ENCODE data around the gene MSRB1.
"Not testable (repeated sequence)": the region's sequence is repeated elsewhere in the genome, so short reads cannot be mapped to it uniquely, and the experiment has no call there.

Gene MSRB1

DNA sequence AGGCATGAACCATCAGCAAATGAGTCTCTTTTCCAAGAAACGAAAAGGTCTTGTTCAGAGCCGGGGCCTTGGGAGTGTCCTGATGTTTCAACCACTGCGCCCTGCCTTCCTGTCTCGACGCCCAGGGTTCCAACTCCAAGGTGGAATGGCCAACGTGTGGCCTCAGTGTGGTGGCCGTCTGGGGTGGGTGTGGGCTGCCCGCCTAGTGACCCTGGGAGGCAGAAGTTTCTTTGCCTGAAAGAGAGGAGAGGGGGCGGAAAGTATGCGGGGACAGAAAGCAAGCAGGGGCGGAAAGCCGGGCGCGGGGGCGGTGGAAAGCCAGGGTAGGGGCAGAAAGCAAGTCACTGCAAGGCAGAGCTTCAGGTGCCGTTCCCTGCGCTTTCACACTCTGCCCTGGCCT, 4.1 kb downstream of the MSRB1 start:
- DNase-seq (ENCODE audit: low spot score): no peak

DNA sequence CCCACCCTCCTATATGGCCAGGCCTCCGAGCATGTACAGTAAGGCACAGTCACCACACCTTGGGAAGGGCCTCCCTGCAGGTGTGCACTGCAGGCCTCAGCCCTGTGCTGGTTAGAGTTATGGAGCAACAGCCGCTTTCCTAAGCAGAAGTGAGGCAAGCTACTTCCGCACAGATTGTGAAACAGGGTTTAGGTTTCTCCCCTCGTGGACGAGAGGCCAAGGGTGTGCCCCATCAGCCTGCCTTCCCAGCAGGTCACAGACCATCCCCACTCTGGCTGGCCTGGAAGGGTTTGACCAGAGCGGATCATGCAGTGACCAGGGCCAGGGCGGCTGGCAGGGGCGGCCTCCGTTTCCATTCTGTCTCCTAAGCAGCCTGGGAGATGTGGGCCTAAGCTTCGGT, 4.7 kb downstream of the MSRB1 start:
- no peak for DNase-seq (ENCODE audit: low spot score)

DNA sequence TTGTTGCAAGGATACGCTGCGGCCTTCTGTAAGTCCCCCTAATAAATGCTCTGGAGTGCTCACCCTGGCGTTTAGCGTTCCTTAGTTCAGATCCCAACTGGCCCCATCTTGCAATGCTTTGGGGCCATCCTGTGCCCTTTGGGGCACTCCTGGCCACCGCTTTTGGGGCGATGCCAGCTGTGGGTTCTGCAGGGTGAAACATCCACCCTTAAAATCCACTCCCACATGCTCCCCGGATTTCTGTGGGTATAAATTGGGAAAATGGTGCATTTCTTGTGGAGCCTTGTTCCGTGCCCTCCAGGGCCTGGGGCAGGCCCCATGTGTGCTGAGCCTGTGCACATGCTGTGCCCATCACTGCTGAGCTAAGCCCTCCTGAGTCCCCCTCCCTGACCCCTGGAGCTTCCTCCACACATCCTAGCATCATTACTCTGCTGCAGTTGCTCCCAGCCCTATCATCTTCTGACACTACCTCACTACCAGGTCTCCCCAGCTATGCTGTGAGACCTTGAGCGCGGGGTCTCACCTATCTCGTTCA, 6.0 kb downstream of the MSRB1 start:
- no peak for DNase-seq (ENCODE audit: low spot score)

DNA sequence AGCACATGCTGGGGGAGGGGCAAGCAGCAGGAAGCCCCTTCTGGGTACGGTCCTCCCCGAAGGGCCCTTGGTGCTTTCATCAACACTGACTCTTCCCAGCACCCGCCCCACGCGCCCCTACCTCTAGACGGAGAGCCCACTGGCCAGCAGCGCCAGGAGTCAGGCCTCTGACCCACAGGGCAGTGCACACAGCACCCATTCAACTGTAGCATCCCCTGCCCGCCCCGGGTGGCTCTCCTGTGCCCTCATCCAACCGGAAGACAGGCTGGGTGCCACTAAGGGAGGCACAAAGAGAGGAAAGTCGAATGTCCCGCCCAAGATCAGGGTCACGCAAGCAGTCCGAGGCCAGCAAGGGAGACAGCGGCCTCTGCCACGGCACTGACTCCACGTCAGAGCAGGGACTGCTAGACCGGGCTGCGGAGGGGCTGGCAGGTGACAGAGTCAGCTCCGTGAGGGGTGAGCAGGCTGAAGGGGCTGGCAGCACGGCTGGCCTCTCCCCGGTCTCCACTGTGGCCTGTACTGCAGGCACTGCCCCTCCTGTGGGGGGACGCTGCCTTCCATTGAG, 9.8 kb downstream of the MSRB1 start:
- DNase-seq (ENCODE audit: low spot score): no peak

DNA sequence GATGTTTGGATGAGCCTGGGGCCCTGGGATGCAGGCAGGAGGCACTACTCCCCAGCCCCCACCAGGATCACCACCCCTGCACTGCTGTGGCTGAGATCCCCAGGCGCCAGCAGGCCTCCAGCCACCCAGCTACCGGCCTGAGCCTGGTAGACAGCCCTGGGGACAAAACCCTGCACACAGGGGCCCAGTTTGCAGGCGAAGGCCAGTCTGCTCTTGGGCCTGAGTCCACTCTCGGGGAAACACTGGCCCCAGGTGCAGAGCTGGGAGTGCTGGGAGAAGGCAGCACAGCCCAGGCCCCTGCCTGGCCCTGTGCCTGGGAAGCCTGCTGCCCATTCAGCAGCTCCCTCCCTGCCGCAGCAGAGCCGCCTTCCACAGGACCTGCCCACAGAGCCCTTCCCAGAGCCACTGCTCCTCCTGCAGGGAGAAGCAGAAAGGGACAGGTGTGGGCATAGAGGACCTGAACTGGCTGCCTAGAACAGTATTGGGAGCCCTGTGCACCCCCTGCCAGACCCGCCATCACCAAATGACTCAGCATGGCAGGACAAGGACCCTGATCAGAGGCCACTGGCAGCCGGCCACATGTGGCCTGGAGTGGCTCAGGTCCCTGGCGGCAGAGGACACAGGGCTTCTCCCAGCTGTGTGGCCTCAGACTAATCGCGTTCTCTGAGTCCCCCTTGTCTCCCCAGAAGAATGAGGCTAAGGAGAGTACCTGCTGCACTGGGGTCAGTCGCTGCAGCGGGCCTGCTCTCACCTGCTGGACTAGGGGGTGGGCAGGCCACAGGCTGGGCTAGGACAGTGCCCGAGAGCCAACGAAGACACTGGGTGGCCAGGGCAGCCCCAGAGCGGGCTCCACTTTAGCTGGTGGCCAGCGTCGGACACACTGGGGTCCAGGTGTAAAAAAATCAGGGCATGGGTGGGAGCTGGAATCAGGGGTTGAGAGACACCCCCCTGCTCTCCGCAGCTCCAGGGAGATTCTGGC, 10.7 kb downstream of the MSRB1 start:
- DNase-seq (ENCODE audit: low spot score): no peak

DNA sequence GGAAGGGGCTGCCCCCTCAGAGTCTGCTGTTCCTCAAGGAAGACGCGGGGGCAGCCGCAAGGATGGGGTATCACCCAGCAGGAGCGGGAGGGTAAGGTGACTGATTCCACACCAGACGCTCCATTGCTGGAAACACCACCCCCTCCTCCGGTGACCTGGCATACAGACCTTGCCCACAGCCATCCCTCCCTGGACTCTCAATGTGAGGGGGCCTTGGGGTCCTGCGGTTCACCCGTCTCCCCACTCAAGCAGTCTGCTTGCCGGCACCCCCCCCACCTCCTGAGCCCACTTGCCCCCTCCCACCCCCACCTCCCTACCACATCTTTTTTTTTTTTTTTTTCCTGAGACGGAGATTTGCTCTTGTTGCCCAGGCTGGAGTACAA, 12.7 kb downstream of the MSRB1 start:
- DNase-seq (ENCODE audit: low spot score): no peak

DNA sequence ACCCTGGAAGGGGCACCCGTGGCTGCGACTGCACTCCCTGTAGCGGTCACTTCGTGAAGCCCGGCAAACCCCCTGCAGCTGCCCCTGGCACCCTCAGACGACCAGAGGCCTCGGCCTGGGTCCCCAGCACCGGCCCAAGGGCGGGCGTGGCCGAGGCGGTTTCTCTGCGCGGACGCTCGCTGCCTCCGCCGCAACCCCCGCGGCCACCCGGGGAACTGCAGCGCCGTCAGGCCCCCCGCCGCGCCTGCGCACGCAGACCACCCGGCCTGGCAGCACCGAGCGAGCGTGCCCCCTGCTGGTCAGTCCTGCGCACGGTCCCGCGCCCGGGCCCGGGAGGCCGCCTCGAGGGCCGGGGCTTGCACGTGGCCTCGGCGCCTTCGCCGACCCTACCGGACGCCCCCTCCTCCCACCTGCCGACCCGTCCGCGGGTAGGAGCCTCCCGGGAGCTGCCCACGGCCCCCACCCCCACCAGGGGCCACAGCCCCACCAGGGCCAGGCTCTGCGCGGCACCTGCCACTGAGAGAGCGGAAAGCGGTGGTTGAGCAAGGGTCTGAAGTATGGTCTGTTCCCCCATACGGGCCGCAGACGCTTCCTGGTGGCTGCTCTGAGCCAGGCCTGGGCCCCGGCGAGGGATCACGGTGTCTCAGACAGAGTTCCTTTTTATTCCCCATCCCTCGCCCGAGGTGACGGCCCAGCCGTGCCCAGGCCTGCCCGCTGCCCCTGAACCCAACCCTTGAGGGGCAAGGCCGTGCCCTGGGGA, 13.2 kb downstream of the MSRB1 start:
- peak; percentile 99 for DNase-seq (ENCODE audit: low spot score)

DNA sequence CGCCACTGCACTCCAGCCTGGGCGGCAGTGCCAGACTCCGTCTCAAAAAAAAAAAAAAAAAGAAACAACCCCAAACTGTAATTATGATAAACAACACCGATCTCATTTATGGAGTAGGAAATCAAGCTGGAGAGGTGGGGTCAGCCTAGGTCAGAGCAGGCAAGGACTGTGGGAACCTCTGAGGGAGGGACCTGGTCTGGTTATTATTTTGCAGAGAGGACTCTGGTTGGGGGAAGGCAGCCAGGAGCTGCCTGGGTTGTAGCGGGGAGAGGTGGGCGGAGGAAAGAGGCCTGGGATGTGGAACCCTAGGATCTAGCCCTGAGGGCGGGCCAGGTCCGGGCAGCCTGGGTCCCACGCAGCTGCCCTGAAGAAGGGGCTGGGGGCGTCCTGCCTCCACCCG, 13.9 kb downstream of the MSRB1 start:
- DNase-seq (ENCODE audit: low spot score): peak; percentile 63

DNA sequence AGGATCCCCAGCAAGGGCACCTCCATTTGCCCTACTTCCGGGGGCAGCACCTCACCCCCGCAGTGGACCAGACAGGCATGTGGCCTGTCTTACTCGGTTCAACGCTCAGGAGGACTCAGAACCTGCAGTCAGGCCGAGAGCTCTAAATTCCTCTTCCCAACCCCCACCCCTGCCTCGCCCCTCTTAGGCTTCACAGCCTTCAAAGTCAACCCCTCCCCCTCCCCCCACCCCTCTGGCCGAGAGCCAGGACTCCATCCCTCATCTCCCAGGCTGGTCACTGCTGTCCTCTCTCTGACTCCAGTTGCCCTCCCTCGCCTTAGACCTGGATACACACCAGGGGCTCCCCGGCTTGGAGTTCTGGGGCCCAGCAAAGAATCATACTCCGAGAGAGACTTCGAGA, 16.7 kb downstream of the MSRB1 start:
- DNase-seq (ENCODE audit: low spot score): no peak

DNA sequence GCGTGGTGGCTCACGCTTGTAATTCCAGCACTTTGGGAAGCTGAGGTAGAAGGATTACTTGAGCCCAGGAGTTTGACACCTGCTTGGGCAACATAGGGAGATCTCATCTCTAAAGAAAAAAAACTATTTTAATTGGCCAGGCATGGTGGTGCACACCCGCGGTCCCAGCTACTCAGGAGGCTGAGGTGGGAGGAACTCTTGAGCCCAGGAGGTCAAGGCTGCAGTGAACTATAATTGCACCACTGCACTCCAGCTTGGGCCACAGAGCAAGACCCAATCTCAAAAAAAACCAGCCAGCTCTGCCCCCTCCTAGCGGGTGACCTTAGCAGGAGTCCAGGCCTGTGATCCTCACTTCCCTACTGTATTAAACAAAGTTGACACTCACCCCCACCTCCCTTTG, 18.9 kb downstream of the MSRB1 start:
- DNase-seq (ENCODE audit: low spot score): no peak

DNA sequence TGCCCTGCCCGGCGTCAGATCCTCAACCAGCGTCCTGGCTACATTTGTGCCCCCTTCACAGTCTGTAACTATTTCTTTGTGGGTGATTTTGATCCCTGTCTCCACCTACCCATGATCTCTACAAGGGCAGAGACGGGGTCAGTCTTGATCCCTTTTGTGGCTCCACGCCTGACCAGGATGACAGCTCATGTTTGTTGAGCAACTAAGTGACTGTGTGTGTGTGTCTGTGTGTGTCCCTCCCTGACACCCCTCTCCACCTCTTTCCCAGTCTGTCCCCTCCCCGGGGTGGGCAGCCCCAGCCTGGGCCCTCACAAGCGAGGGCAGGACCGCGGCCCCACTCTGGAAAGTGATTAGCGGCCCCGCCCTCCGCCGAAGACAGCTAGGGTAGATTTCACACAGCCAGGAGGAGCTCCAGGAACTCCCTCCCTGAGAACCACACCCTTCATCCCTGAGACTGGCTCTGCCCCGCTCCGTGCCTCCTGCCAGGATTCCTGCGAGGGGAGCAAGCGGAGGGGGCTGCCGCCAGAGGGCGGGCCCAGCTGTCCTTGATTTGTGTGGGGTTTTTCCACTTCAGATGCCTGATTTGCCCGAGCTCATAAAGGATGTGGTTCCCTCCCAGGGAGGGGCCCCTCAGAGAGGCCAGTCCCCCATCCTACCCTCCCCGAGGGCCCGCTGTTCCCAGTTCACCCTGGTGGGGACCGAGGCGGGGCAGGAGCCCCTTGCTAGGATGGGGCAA, 19.5 kb downstream of the MSRB1 start:
- DNase-seq (ENCODE audit: low spot score): no peak

DNA sequence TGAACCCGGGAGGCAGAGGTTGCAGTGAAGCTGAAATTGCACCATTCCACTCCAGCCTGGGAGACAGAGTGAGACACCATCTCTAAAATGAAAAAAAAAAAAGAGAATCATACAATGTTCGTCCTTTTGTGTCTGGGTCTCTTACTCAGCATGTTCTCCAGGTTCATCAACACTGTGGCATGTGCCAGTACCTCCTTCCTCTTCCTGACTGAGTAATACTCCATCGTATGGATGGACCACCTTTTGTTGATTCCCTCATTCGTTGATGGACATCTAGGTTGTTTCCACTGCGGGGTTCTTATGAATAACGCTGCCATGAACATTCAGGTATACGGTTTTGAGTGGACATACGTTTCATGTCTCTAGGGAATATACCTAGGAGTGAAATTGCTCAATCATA, 20.6 kb downstream of the MSRB1 start:
- DNase-seq (ENCODE audit: low spot score): no peak

DNA sequence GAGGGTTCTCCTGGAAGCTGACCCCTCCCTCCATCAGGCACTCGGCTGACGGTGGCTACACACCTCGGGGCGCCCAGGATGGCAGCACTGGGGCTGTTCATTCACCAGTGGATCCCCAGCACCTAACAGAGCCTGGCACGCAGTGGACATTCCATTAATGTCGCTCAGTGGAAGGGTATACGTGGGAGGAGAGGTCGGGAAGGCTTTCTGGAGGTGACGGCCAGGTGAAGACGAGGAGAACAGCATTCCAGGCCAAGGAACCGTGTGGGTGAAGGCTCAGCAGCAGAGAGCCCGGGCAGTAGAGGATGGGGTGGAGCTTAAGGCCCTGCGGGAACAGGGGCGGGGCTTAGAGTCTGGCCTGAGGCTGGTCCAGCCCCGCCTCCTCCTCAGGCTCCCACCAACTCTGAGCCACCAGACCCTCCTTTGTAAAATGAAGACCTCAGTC, 22.2 kb downstream of the MSRB1 start:
- DNase-seq (ENCODE audit: low spot score): no peak

DNA sequence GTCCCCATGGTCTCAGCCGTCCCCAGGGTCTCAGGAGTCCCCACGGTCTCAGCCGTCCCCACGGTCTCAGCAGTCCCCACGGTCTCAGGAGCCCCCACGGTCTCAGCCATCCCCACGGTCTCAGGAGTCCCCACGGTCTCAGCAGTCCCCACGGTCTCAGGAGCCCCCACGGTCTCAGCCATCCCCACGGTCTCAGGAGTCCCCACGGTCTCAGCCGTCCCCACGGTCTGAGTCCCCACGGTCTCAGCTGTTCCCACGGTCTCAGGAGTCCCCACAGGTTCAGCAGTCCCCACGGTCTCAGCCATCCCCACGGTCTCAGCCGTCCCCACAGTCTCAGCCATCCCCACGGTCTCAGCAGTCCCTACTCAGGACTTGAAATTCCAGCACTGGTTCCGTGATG, 22.9 kb downstream of the MSRB1 start:
- not testable (repeated sequence) for DNase-seq (ENCODE audit: low spot score)

DNA sequence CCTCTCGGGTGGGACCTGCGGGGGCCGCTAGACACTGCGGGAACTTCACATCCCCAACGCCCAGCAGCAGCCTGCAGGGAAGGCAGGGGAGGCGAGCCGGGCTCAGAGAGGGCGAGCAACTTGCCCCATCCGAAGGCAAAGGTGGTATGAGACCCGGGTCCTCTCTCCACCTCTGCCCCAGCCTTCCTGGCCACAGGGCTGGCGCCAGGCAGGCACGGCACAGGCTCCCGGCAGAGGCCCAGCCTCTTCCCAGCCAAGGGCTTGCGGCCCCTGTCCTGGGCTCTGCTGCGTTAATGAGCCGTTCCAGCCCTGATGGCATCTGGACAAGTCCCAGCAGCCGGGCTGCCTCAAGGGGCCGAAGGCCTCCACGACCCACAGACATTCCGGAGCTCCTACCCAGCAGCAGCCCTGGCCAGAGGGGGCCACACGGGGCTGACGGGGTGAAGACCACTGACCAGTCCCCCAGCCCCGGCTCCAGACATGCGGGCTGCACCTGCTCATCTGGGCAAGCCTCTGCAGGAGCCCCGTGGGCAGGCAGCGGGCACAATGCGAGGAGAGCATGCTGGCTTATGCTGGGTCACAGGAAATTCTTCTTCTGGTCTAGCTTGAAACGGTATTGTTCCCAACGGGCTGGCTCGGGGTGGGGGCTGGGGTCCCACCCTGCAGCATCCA, 23.5 kb downstream of the MSRB1 start:
- no peak for DNase-seq (ENCODE audit: low spot score)

DNA sequence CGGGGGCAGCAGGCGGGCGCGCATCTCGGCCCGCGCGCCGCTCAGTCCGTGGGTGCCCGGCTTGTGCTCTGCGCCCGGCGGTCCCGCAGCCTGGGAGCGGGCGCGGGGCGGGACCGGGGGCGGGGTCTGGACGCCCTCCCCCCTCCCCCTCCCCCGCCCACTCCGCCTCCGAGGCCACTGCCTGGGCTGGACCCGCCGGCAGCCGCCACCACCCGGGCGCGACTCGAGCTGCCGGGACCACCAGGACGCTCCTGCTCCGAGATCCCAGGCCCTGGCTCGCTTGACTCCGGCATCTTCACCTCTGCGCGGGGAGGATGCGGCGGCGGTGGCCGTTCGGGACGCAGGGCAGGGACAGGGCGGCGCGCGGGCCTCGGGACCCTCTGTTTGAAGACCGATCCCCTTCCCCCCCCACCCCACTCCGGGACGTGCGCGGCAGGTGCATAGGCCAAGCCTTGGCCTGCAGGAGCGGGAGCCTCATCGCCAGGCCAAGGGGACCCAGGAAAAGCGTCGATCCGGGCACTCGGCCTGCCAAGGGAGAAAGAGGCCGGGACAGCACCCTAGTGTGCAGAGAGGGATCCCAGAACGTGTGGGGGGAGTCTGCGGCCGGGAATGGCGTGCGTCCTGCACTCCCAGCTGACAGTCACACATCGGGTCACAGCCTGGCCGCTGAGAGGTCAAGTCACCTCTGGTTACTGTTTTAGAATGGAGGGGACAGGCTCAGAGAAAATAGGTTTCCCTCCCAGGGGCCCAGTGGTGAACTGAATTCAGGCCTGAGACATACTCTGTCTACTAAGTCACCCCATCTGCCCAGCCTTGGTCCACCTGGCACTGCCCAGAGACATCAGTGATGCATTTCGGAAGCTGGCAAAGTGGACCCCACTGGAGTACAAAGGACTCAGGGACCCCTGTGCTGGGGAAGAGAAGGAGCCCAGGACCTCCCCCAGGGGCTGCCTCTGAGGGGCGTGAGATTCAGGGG, 24.4 kb downstream of the MSRB1 start, which contains the start of gene HS3ST6:
Gene HS3ST6, minus strand, starts transcription at position 65 of the 976 bp plus-strand sequence. CDS start 92 bp downstream, outside the sequence.
- DNase-seq (ENCODE audit: low spot score): no peak

DNA sequence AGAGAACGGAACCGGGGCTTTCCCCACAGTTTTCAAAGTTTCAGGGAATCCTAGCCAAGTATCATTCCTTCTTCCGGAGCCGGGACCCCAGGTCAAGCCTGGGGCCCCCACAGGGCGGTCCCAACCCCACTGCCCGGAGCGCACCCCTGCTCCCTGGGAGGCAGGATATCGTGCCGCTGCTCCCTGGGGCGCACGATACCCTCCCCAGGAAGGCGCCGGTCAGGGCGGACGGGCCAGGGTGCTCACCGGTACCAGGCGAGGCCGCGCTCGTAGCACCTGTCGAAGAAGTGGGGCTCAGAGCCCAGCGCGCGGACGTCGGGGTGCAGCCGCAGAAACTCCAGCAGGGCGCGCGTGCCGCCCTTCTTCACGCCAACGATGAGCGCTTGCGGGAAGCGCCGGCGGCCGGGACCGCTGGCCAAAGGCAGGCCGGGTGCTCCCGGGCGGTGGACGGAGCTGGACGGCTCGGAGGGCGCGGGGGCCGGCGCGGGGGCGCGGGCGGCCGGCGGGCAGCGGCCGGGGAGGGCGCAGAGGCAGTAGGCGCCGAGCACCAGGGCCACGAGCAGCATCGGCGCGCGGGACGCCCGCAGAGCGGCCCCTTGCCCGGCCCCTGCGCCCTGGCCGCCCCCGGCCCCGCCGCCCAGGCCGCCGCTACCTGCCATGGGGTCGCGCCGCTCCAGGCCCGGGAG, 25.2 kb downstream of the MSRB1 start:
- no peak for DNase-seq (ENCODE audit: low spot score)

DNA sequence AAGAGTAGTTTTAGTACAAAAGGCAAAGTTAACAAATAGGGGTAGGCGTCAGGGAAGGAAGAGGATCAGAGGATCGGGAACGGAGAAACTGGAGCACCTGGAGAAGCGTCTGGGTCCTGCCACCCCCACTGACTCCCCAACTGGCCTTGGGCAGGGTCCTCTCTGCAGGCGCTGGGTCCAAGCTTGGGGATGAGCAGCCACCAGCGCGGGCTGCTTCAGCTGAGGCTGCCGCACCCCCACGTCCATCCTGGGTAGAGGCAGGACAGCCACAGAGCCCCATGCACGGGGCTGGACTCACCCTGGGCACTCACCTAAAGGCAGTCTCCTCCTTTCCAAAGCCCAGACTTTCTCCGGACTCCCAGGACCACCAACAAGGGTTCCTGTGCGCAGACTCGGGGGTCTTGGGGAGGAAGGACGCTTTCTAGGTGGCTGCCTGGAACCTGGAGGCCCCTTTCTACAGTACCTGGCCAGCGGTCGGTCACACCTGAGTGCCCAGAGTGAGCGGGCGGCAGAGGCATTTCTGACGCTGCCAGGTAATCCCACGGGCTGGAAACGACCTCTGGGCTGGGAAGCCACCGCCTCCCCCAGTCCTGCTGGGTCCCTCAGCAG, 25.8 kb downstream of the MSRB1 start:
- no peak for DNase-seq (ENCODE audit: low spot score)

DNA sequence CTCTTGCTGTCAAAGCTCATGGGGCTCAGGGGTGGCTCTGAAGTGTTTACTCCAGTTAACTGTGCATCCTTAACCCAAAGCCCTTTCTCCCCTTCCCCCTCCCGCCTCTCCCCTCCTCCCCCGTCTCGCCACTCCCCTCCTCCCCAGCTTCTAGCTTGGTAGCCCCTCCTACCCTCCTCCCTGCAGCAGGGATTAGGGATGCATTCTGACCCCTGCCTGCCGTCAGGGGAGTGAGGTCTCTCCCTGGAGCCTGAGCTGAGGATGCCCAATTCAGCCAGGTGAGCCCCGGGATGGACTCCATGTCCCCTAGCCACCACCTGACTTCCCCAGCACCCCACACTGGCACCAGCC, 26.4 kb downstream of the MSRB1 start:
- no peak for DNase-seq (ENCODE audit: low spot score)
